ENCODE results near the gene RFK.

RFK gene

DNA sequence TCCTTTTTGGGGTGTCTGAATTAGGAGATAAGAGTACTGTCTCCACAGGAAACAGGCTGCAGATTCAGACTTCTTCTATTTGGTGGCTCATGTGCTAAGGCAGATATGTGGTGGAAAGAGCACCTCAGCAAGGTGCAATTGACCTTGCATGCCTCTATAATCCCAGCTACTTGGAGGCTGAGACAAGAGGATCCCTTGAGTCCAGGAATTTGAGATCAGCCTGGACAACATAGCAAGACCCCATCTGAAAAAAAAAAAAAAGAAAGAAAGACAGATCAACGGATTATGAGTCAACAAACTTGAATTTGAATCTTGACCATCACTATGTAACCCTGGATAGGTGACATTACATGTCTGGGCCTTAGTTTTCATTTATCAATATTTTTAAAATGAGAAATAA lies 44.4 kb downstream of the RFK start:
- DNase-seq (ENCODE audit: low read depth, low spot score), result no peak
- no peak overlapping the region for H3K4me3 ChIP-seq (ENCODE audit: low read length)

DNA sequence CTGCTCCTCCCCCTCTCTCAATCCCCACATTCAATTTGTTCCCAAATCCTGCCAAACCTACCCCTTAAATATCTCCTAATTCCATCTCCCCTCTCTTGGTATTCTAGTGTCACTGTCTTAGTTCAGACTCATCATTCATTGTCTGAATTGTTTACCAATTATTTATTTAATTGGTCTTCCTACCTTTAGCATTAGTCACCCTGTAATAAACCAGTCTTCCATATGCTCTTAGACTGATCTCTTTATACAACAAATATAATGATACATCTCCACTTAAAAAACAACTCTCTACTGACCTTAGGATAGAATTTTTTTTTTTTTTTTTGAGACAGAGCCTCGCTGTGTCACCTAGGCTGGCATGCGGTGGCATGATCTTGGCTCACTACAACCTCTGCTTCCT lies 51.4 kb downstream of the RFK start:
- no peak overlapping the region for H3K4me3 ChIP-seq (ENCODE audit: low read length)
- no peak for DNase-seq (ENCODE audit: low read depth, low spot score)

DNA sequence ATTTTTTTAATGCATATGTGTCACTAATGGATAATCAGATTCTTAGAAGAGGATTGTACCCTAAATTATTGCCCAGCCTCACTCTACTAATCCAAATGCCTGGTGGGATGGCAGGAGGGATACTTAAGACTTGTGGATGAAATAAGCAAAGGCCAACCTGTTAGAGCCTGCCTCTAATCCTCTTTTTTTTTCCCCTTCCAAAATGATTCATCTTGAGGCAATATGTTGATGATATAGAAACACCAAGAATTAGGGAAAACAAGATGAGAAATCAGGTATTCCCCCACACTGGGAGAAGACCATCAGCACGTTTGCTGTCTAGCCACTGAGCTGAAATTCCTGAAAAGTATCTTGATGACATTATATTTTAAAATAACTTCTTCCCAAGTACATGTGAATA lies 52.0 kb downstream of the RFK start:
- DNase-seq (ENCODE audit: low read depth, low spot score), result no peak
- H3K4me3 ChIP-seq (ENCODE audit: low read length), result no peak overlapping the region

DNA sequence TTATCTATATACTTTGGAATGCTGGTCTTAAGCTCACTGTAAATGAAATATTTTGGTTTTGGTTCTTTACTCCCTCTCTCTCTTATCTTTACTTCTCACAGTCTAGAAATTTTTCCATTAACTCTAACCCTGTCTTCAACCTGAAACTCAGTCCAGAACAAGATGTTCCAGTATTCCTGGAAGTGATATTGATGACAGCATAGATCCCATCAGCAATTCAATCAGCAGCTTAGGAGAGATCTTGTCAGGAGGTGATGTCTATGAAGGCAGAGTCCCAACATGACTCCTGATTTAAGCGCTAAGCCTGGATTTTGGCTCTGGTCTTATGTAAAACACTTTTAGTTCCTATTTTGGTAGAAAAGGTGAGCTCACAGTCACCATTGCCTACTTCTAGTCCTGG lies 52.6 kb downstream of the RFK start:
- H3K4me3 ChIP-seq (ENCODE audit: low read length), result no peak overlapping the region
- DNase-seq (ENCODE audit: low read depth, low spot score), result no peak

DNA sequence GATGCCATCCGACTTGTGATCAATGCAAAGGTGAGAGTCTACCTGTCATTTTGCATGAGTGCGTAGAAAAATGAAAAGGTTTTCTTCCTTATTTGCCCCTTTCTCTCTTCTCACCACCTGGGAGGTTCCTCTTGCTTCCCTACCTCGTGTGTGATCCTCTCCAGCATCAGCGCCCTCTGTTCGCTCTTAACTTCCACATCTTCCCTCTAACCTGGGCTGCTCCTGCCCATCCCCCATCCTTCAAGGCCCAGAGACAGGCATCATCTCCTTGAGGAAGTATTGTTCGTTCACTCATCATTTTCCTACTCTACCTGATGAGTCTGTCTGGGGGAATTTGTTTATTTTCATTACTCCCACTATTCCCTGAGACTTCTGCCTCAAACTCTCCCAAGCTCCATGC lies 55.8 kb downstream of the RFK start:
- no peak for DNase-seq (ENCODE audit: low read depth, low spot score)
- H3K4me3 ChIP-seq (ENCODE audit: low read length), result no peak overlapping the region

DNA sequence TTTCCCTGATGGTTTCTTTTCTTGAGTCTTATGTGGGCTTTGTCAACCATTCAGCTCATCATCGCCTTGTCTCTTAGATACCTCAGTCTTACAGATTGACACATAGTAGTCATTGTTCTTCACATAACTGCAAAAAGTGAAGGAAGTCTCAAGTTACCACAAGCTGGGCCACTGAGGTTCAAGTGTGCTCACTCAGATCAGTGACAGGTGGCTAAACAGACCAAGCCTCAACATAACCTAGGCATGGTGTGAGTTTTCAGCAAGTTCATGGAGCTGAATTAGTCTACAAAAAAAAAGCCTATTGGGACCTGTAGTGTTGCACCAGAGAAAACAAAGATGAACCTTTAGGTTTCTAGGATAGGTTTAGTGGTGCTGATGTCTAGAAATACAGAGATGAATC lies 58.2 kb downstream of the RFK start:
- no peak overlapping the region for H3K4me3 ChIP-seq (ENCODE audit: low read length)
- no peak for DNase-seq (ENCODE audit: low read depth, low spot score)
